Skeletal muscle cell (primary cell): ENCODE measurements around the gene REC8.
"Not testable (repeated sequence)": the region's sequence is repeated elsewhere in the genome, so short reads cannot be mapped to it uniquely, and the experiment has no call there.

Source experiments
- DNase-seq: peaks from one replicate; pipeline ENCODE4 v3.0.0-alpha.2; 2010; ENCODE audit warnings: low read depth
- H3K4me3 ChIP-seq: 2 replicates; pipeline ENCODE4 v1.5.1; 2011; ENCODE audit warnings: low read depth, mild to moderate bottlenecking, control low read depth, low read length, moderate library complexity

REC8 gene

DNA sequence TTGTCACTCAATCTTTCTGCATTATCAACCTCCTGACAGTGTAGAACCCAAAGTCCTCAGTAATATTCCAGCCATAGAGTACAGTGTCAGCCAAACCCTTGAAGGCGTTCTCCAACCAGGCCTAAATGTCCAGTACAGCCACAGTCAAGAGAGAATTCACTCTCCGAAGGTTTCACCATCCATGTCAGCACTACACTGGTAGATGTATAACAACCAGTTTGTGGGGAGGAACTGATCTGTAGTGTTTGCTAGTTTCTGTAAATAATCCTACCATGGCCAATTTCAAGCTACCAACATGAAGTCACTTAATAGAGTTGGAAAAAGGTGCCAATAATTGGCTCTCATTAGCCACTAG lies 44.4 kb downstream of the REC8 start:
- H3K4me3 ChIP-seq: peak overlapping the region; percentile 77
- no peak for DNase-seq

DNA sequence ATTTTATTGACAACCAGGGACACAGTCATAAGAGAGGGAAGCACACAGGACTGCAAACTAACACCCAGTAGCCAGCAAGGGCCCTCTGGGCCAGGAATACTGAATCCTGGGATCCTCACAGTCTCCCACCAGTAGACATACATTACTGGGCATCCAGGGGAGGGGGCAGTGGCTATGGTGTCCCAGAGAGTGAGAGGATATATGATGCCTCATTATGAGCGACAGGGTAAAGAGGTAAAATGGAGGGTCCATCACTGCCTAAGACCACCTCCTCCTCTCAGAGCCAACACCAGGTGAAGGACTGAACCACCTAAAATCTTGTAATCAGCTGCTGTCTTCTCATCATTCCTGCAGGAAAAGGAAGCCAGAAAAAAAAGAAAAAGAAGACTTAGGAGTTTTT lies 45.0 kb downstream of the REC8 start:
- H3K4me3 ChIP-seq: not testable (repeated sequence)

DNA sequence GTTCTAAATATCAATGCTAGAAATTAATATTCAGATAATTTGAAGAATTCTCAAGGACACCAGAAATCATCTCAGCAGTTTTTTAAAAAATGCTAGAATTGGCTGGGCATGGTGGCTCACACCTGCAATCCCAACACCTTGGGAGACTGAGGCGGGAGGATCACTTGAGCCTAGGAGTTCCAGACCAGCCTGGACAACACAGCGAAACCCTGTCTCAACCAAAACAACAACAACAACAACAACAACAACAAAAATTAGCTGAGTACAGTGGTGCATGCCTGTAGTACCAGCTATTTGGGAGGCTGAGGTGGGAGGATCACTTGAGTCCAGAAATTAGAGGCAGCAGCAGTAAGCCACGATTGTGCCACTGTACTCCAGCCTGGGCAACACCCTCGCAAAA lies 47.2 kb downstream of the REC8 start:
- H3K4me3 ChIP-seq: no peak overlapping the region
- DNase-seq: no peak

More for the DNA sequence above, 45.0 kb downstream of the REC8 start:
- DNase-seq: not testable (repeated sequence)

DNA sequence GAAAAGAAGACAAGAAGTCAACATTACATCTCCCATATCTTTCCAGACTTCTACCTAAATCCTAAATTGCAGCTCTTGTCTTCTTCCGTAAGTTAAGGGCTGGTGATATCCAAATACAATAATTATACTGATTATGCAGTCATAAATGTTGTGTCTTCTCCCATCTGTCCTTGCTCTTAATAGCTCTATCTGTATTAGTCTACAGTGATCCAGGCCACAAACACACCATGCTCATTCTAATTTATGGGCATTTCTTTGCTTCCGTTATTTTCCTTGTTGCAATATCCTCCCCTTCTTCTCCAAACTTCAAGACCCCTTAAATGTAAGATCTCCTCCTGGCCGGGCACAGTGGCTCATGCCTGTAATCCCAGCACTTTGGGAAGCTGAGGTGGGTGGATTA lies 47.6 kb downstream of the REC8 start:
- no peak overlapping the region for H3K4me3 ChIP-seq
- no peak for DNase-seq

DNA sequence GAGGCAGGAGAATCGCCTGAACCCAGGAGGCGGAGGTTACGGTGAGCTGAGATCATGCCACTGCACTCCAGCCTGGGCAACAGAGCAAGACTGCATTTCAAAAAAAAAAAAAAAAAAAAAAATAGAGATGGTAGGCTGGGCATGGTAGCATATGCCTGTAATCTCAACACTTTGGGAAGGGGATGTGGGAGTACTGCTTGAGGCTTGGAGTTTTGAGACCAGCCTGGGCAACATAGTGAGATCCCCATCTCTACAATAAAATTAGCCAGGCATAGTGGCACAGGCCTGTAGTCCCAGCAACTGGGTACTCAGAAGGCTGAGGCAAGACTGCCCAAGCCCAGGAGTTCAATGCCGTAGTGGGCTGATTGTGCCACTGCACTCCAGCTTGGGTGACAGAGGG lies 51.1 kb downstream of the REC8 start:
- H3K4me3 ChIP-seq, DNase-seq: not testable (repeated sequence)

DNA sequence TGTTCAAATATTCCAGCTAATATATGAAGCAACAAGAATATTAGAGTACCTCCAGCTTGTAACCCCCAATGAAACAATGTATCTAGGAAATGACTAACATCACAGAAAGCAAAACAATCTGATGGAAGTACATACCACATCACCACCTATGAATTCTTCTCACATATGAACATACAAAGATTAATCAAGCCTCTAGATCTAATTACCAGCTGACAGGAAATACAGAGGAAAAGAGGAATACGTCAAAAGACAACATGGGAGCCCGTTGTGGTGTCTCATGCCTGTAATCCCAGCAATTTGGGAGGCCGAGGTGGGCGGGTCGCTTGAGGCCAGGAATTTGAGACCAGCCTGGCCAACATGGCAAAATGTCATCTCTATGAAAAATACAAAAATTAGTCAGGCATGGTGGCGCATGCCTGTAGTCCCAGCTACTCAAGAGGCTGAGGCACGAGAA lies 52.8 kb downstream of the REC8 start:
- DNase-seq: peak; percentile 33
- no peak overlapping the region for H3K4me3 ChIP-seq

DNA sequence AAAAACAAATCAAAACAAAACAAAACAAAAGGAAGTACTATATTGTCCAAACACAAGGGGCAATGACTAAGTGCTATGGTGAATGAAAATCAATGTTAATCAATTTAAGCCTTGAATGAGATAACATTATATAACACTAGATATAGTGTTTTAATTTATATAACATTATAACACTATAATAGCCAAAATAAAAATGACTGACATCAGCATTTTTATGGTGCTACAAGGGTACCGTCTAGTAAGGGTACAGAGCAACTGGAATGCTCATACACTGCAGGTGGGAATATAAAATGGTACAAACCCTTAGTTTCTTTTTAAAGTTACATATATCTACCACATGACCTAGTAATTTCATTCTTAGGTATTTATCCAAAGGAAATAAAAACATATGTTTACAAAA lies 54.6 kb downstream of the REC8 start:
- no peak overlapping the region for H3K4me3 ChIP-seq
- DNase-seq: no peak

DNA sequence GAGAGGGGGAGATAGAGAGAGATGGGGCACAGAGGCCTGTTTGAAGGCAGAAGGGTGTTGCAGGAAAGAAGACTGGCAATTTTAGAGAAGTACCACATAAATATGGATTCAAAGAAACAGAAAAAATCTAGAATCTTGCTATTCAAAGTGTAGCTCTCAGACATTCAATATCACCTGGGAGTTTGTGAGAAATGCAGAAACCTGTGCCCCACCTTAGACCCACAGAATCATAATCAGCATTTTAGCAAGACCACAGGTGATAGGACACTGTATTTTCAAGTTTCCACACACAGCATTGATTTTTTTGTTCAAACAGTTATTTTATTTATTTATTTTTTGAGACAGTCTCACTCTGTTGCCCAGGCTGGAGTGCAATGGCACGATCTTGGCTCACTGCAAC lies 57.0 kb downstream of the REC8 start:
- no peak for DNase-seq
- H3K4me3 ChIP-seq: no peak overlapping the region
